ENCODE data around the gene TBX21.
A peak's percentile ranks its signal among the peaks of the same experiment; 100 is the strongest.

The TBX21 gene

DNA sequence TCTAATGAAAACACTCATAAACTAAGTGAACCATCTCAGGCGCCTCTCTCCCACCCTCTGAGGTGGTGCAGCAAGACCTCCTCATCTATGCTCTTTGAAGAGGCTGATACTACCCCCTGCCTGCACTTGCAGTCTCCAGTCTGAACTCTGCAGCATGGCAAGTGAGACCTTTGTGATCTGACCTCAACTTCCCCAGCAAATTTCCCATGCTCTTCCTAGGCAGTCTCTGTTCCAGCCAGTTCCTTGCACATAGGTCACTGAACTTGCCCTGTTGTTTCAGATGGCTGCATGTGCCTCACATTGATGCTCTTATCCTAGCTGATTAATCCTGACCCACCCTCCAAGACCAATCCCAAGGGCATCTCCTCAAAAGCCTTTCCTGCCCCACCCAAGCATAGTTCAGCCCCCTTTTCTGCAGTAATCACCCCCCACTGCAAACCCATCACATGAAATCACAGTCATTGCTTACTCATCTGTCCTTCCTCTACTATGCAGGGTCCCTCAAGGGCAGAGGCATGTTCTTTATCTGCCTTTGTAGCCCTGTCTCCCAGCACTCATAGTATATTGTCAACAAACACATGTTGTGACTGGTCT, 42.0 kb downstream of the TBX21 start:
- DNase-seq, result no peak

- DNase-seq, result no peak
These were observed 43.5 kb downstream of the TBX21 start for GRCh38 chr17:47776330-47777197.

- DNase-seq, result no peak
These were observed 45.2 kb downstream of the TBX21 start for GRCh38 chr17:47778184-47778635.

GRCh38 chr17:47781397-47781796, 48.4 kb downstream of the TBX21 start:
- DNase-seq, result no peak

GRCh38 chr17:47785538-47786123, 52.6 kb downstream of the TBX21 start:
- no peak for DNase-seq

GRCh38 chr17:47789611-47790561, 56.9 kb downstream of the TBX21 start:
- DNase-seq, result peak in 1 of 2 donors; percentile 16

GRCh38 chr17:47791025-47791424, 58.0 kb downstream of the TBX21 start:
- DNase-seq, result no peak

DNA sequence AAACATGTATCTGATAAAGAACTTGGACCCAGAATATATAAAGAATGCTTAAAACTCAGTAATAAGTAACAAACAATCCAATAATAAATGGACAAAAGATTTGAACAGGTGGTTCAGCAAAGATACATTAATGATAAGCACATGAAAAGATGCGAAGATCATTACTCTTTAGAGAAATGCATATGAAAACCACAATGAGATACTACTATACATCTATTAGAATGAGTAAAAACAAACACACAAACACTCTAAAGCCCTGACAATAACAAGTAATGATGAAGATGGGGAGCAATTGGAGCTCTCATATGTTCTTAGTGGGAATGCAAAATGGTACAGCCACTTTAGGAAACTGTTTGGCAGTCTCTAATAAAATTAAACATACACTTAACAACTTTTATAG, 59.4 kb downstream of the TBX21 start:
- no peak for DNase-seq

- DNase-seq, result no peak
These were observed 59.9 kb downstream of the TBX21 start for GRCh38 chr17:47792979-47793378.

Measured in hippocampal formation (tissue), 2 donors.